Mesenchymal stem cell (in vitro differentiated cells and primary cell): ENCODE data around the gene LMTK2.
A peak's percentile ranks its signal among the peaks of the same experiment; 100 is the strongest.

ENCODE experiments used
- DNase-seq: peaks from one replicate; pipeline ENCODE4 v3.0.0-alpha.2; 2013
- H2AFZ ChIP-seq: one replicate; pipeline ENCODE4 v1.6.1; 2013; ENCODE audit warnings: low read depth, mild to moderate bottlenecking, control low read depth, inconsistent platforms, low read length, moderate library complexity
- H2AK5ac ChIP-seq: 2 replicates; pipeline ENCODE4 v1.6.1; 2013; ENCODE audit warnings: low read length, moderate library complexity, mild to moderate bottlenecking, inconsistent platforms; ENCODE audit not compliant: severe bottlenecking
- H2BK120ac ChIP-seq: one replicate; pipeline ENCODE4 v1.6.1; 2013; ENCODE audit warnings: low read depth, mild to moderate bottlenecking, inconsistent platforms, low read length, moderate library complexity
- H2BK12ac ChIP-seq, 2 experiments: one replicate each; pipeline ENCODE4 v1.6.1; 2013; ENCODE audit warnings: inconsistent platforms in 2 of 2, low read length in 2 of 2, mild to moderate bottlenecking in 2 of 2, moderate library complexity in 2 of 2, control low read depth in 1 of 2
- H2BK15ac ChIP-seq: one replicate; pipeline ENCODE4 v1.6.1; 2013; ENCODE audit warnings: mild to moderate bottlenecking, low read depth, inconsistent platforms; ENCODE audit not compliant: poor library complexity, severe bottlenecking
- H2BK5ac ChIP-seq: 2 replicates; pipeline ENCODE4 v1.6.1; 2013; ENCODE audit warnings: low read depth, mild to moderate bottlenecking, low read length, control low read depth, inconsistent platforms; ENCODE audit not compliant: poor library complexity, severe bottlenecking
- H3K14ac ChIP-seq, 2 experiments: one replicate each; pipeline ENCODE4 v1.6.1; 2013; ENCODE audit warnings: inconsistent platforms in 2 of 2, low read length in 2 of 2, control low read depth in 1 of 2, mild to moderate bottlenecking in 1 of 2, moderate library complexity in 1 of 2
- H3K18ac ChIP-seq, 2 experiments: one replicate each; pipeline ENCODE4 v1.6.1; 2013; ENCODE audit warnings: inconsistent platforms in 2 of 2, low read length in 2 of 2, control low read depth in 1 of 2, low read depth in 1 of 2, mild to moderate bottlenecking in 1 of 2
- H3K23ac ChIP-seq, 2 experiments: one replicate each; pipeline ENCODE4 v1.6.1; 2013; ENCODE audit warnings: inconsistent platforms in 2 of 2, low read length in 2 of 2, mild to moderate bottlenecking in 2 of 2, moderate library complexity in 2 of 2, control low read depth in 1 of 2
- H3K27ac ChIP-seq: 2 replicates; pipeline ENCODE4 v1.5.1; 2013; ENCODE audit warnings: mild to moderate bottlenecking, moderate library complexity, low read length, control low read depth, inconsistent platforms; ENCODE audit not compliant: poor library complexity, severe bottlenecking
- H3K27me3 ChIP-seq, 2 experiments: 2 replicates each; pipeline versions ENCODE4 v1.6.1 to v1.7.0; 2013; ENCODE audit warnings: low read length in 2 of 2, mild to moderate bottlenecking in 2 of 2, moderate library complexity in 2 of 2, control low read depth in 1 of 2, inconsistent platforms in 1 of 2; ENCODE audit not compliant: control insufficient read depth in 1 of 2, insufficient read depth in 1 of 2
- H3K36me3 ChIP-seq, 2 experiments: 2 replicates each; pipeline versions ENCODE4 v1.6.1 to v1.7.0; 2013; ENCODE audit warnings: low read length in 2 of 2, control low read depth in 1 of 2, inconsistent platforms in 1 of 2, low read depth in 1 of 2, mild to moderate bottlenecking in 1 of 2; ENCODE audit not compliant: insufficient read depth in 2 of 2, control insufficient read depth in 1 of 2
- H3K4ac ChIP-seq, 2 experiments: one replicate each; pipeline ENCODE4 v1.6.1; 2013; ENCODE audit warnings: inconsistent platforms in 2 of 2, low read length in 2 of 2, mild to moderate bottlenecking in 2 of 2, moderate library complexity in 2 of 2, control low read depth in 1 of 2, low read depth in 1 of 2
- H3K4me1 ChIP-seq: 2 replicates; pipeline ENCODE4 v1.6.1; 2013; ENCODE audit warnings: low read depth, low read length, control low read depth; ENCODE audit not compliant: control insufficient read depth, insufficient read depth
- H3K4me2 ChIP-seq: 2 replicates; pipeline ENCODE4 v1.6.1; 2013; ENCODE audit warnings: low read length, mild to moderate bottlenecking, inconsistent platforms; ENCODE audit not compliant: poor library complexity, severe bottlenecking
- H3K4me3 ChIP-seq, 2 experiments: 2 replicates each; pipeline versions ENCODE4 v1.5.1 to v1.7.0; 2013; ENCODE audit warnings: low read length in 2 of 2, mild to moderate bottlenecking in 2 of 2, control low read depth in 1 of 2, low read depth in 1 of 2; ENCODE audit not compliant: insufficient read depth in 1 of 2
- H3K79me1 ChIP-seq: replicated peaks from 2 replicates; pipeline ENCODE4 v1.6.1; 2013; ENCODE audit warnings: mild to moderate bottlenecking, control low read depth, low read length, inconsistent platforms; ENCODE audit not compliant: poor library complexity, severe bottlenecking
- H3K9ac ChIP-seq: 2 replicates; pipeline ENCODE4 v1.7.0; 2013; ENCODE audit warnings: mild to moderate bottlenecking, low read length, moderate library complexity
- H3K9me3 ChIP-seq: 2 replicates; pipeline ENCODE4 v1.7.0; 2013; ENCODE audit warnings: mild to moderate bottlenecking, low read length; ENCODE audit not compliant: control insufficient read depth
- H4K8ac ChIP-seq: one replicate; pipeline ENCODE4 v1.6.1; 2013; ENCODE audit warnings: inconsistent platforms, mild to moderate bottlenecking, low read length, moderate library complexity
- H4K91ac ChIP-seq: one replicate; pipeline ENCODE4 v1.6.1; 2013; ENCODE audit warnings: mild to moderate bottlenecking, low read length, inconsistent platforms
- WGBS: methylation state at CpG from one replicate; pipeline ENCODE4 v1.1.7; 2013; ENCODE audit warnings: mixed read lengths; 5-methylcytosine and 5-hydroxymethylcytosine counted together

The LMTK2 gene

GRCh38 chr7:98090116-98090515 is 16.5 kb upstream of the LMTK2 start:
- no peak overlapping the region for H3K9ac ChIP-seq
- no peak overlapping the region for H3K27ac ChIP-seq
- H3K4me3 ChIP-seq, result no peak overlapping the region
- no peak overlapping the region for H3K18ac ChIP-seq
- H3K4ac ChIP-seq, result no peak overlapping the region
- no peak overlapping the region for H4K91ac ChIP-seq
- no peak overlapping the region for H3K23ac ChIP-seq
- H2BK120ac ChIP-seq, result no peak overlapping the region
- no peak overlapping the region for H3K4me2 ChIP-seq
- no peak for DNase-seq
- H2AK5ac ChIP-seq, result no peak overlapping the region
- H2BK15ac ChIP-seq, result no peak overlapping the region
- no peaks in the 10 kb centered on the region for H3K4me1 ChIP-seq
- H3K14ac ChIP-seq, result no peak overlapping the region
- H3K36me3 ChIP-seq, result no peaks in the 10 kb centered on the region
- no peak overlapping the region for H2BK5ac ChIP-seq
- H4K8ac ChIP-seq, result no peak overlapping the region
- H2AFZ ChIP-seq, result no peak overlapping the region
- WGBS, result 42% methylated on average over 2 of the region's 4 CpGs
- no peaks in the 10 kb centered on the region for H3K79me1 ChIP-seq
- H2BK12ac ChIP-seq, result no peak overlapping the region
- peaks cover 0 to 7% of the 10 kb centered on the region in 2 experiments for H3K27me3 ChIP-seq
- peaks cover 13% of the 10 kb centered on the region for H3K9me3 ChIP-seq

GRCh38 chr7:98091061-98091460 is 15.6 kb upstream of the LMTK2 start:
- WGBS, result 93% methylated on average over 1 of the region's 2 CpGs
- Histone ChIP-seq H3K14ac (no peak overlapping the region), H4K8ac (no peak overlapping the region), H2BK5ac (no peak overlapping the region), H3K4ac (no peak overlapping the region), H3K23ac (no peak overlapping the region), H2BK120ac (no peak overlapping the region), H3K4me3 (no peak overlapping the region), H3K4me1 (no peaks in the 10 kb centered on the region), H3K27me3 (peaks cover 0 to 2% of the 10 kb centered on the region in 2 experiments), H3K18ac (no peak overlapping the region), H3K27ac (no peak overlapping the region), H3K9ac (no peak overlapping the region), H3K4me2 (no peak overlapping the region), H2AFZ (no peak overlapping the region), H3K9me3 (peaks cover 22% of the 10 kb centered on the region), H3K36me3 (no peaks in the 10 kb centered on the region), H2BK15ac (no peak overlapping the region), H2BK12ac (no peak overlapping the region), H3K79me1 (no peaks in the 10 kb centered on the region), H2AK5ac (no peak overlapping the region), H4K91ac (no peak overlapping the region)
- no peak for DNase-seq

- Histone ChIP-seq H3K4me1 (no peaks in the 10 kb centered on the region), H3K9me3 (peaks cover 22% of the 10 kb centered on the region), H3K18ac (no peak overlapping the region)
Measured at GRCh38 chr7:98091523-98091922, 15.1 kb upstream of the LMTK2 start.

GRCh38 chr7:98097042-98097645 is 9.5 kb upstream of the LMTK2 start:
- WGBS, result no CpG with 5 or more reads among the region's 1 CpG

More at GRCh38 chr7:98091523-98091922, 15.1 kb upstream of the LMTK2 start:
- Histone ChIP-seq H3K4me2 (no peak overlapping the region), H3K9ac (no peak overlapping the region), H2AFZ (no peak overlapping the region), H2BK120ac (no peak overlapping the region), H3K79me1 (no peaks in the 10 kb centered on the region), H3K27me3 (no peaks in the 10 kb centered on the region), H2BK5ac (no peak overlapping the region), H3K14ac (no peak overlapping the region), H2BK15ac (no peak overlapping the region), H3K27ac (no peak overlapping the region), H2BK12ac (no peak overlapping the region), H4K91ac (no peak overlapping the region), H3K23ac (no peak overlapping the region), H2AK5ac (no peak overlapping the region), H3K36me3 (no peaks in the 10 kb centered on the region), H3K4ac (no peak overlapping the region), H4K8ac (no peak overlapping the region), H3K4me3 (no peak overlapping the region)
- WGBS, result 78% methylated on average over 3 of the region's 3 CpGs
- DNase-seq, result no peak

More at GRCh38 chr7:98097042-98097645, 9.5 kb upstream of the LMTK2 start:
- no peak overlapping the region for H2BK12ac ChIP-seq
- H3K4me1 ChIP-seq, result no peaks in the 10 kb centered on the region
- no peak overlapping the region for H4K8ac ChIP-seq
- no peak overlapping the region for H4K91ac ChIP-seq
- no peaks in the 10 kb centered on the region for H3K36me3 ChIP-seq
- H2BK15ac ChIP-seq, result no peak overlapping the region
- H3K27ac ChIP-seq, result no peak overlapping the region
- no peak overlapping the region for H3K4ac ChIP-seq
- H3K23ac ChIP-seq, result no peak overlapping the region
- H2BK5ac ChIP-seq, result no peak overlapping the region
- no peak overlapping the region for H2AFZ ChIP-seq
- DNase-seq, result no peak
- peak overlapping the region in 1 of 2 experiments; percentile 10 for H3K4me3 ChIP-seq
- H2AK5ac ChIP-seq, result no peak overlapping the region
- no peak overlapping the region for H3K14ac ChIP-seq
- H3K79me1 ChIP-seq, result no peaks in the 10 kb centered on the region
- no peak overlapping the region for H2BK120ac ChIP-seq
- H3K18ac ChIP-seq, result no peak overlapping the region
- H3K9me3 ChIP-seq, result peaks cover 54% of the 10 kb centered on the region
- no peak overlapping the region for H3K4me2 ChIP-seq
- no peaks in the 10 kb centered on the region for H3K27me3 ChIP-seq
- H3K9ac ChIP-seq, result no peak overlapping the region
